HepG2 (cell line): ENCODE data around the gene SYNGR2. TPM values are rescaled to one million over a fixed set of nuclear protein-coding genes. Genes with fewer than 3 reads are reported as not detected.
A peak's percentile ranks its signal among the peaks of the same experiment; 100 is the strongest.

Experiments used
- CTCF ChIP-seq: sonication (generic); formaldehyde crosslinking; IDR thresholded peaks from 2 replicates; pipeline ENCODE4 v1.5.0; 2020; ENCODE audit warnings: mild to moderate bottlenecking, missing genetic modification reagents, moderate library complexity
- DR1 ChIP-seq: sonication (generic); formaldehyde crosslinking; IDR thresholded peaks from 2 replicates; pipeline ENCODE4 v1.8.0; 2021; ENCODE audit warnings: mild to moderate bottlenecking, missing genetic modification reagents, inconsistent platforms
- MAF1 ChIP-seq: sonication (generic); formaldehyde crosslinking; IDR thresholded peaks from 2 replicates; pipeline ENCODE4 v1.5.0; 2020; ENCODE audit warnings: missing genetic modification reagents, borderline replicate concordance
- MED1 ChIP-seq: sonication (generic); formaldehyde crosslinking; IDR thresholded peaks from 2 replicates; pipeline ENCODE4 v1.4.0; 2020; ENCODE audit warnings: missing genetic modification reagents
- MTERF4 ChIP-seq: sonication (generic); formaldehyde crosslinking; IDR thresholded peaks from 2 replicates; pipeline ENCODE4 v1.8.0; 2023; ENCODE audit warnings: mild to moderate bottlenecking, missing genetic modification reagents
- SAFB2 ChIP-seq: sonication (generic); formaldehyde crosslinking; IDR thresholded peaks from 2 replicates; pipeline ENCODE4 v1.5.1; 2020; ENCODE audit warnings: missing genetic modification reagents, low read depth, mild to moderate bottlenecking, borderline replicate concordance
- SP5 ChIP-seq: IDR thresholded peaks from 2 replicates; pipeline ENCODE4 v1.6.1; 2016; ENCODE audit warnings: low read depth, borderline replicate concordance
- TFDP1 ChIP-seq: IDR thresholded peaks from 2 replicates; pipeline ENCODE4 v1.6.1; 2016; ENCODE audit warnings: missing compliant biosample characterization, missing genetic modification reagents, borderline replicate concordance
- TGIF2 ChIP-seq: IDR thresholded peaks from 2 replicates; pipeline ENCODE4 v1.6.1; 2016; ENCODE audit warnings: control low read depth, missing compliant biosample characterization
- TMF1 ChIP-seq: sonication (generic); formaldehyde crosslinking; IDR thresholded peaks from 2 replicates; pipeline ENCODE4 v1.8.1; 2022; ENCODE audit warnings: low read depth, missing genetic modification reagents
- ZC3H13 ChIP-seq: sonication (generic); formaldehyde crosslinking; IDR thresholded peaks from 2 replicates; pipeline ENCODE4 v1.8.1; 2023; ENCODE audit warnings: mild to moderate bottlenecking, missing genetic modification reagents, moderate library complexity
- ZNF205 ChIP-seq: IDR thresholded peaks from 2 replicates; pipeline ENCODE4 v1.6.1; 2018; ENCODE audit warnings: missing biosample characterization, missing genetic modification reagents
- ZNF350 ChIP-seq: sonication (generic); formaldehyde crosslinking; IDR thresholded peaks from 2 replicates; pipeline ENCODE4 v1.4.0; 2020; ENCODE audit warnings: mild to moderate bottlenecking, low read depth, missing genetic modification reagents, borderline replicate concordance
- ZNF550 ChIP-seq: sonication (generic); formaldehyde crosslinking; IDR thresholded peaks from 2 replicates; pipeline ENCODE4 v1.4.0; 2020; ENCODE audit warnings: mild to moderate bottlenecking, missing genetic modification reagents, borderline replicate concordance
- ZNF564 ChIP-seq: sonication (generic); formaldehyde crosslinking; IDR thresholded peaks from 2 replicates; pipeline ENCODE4 v1.8.1; 2023; ENCODE audit warnings: mild to moderate bottlenecking, missing genetic modification reagents
- ZNF639 ChIP-seq: conservative IDR thresholded peaks from 2 replicates; pipeline ENCODE4 v1.6.1; 2018; ENCODE audit warnings: missing genetic modification reagents
- ZNF770 ChIP-seq: sonication (generic); formaldehyde crosslinking; IDR thresholded peaks from 2 replicates; pipeline ENCODE4 v1.5.0; 2020; ENCODE audit warnings: mild to moderate bottlenecking, missing genetic modification reagents
- polyA plus RNA-seq, 8 experiments: library from polyadenylated mRNA; depleted of rRNA in 3 of 8; stranded (reverse) in 7 of 8; unstranded in 1 of 8; fragments of >200 nt; fragmentation: Illumina TruSeq in 4 of 8; extraction: Trizol in 4 of 8; gene quantifications; 2 replicates each; pipeline versions ENCODE4 v1.2.1 to v1.2.3, GENCODE V29; 2011 to 2016; ENCODE audit warnings: low read depth in 4 of 8, missing spikeins in 1 of 8, mixed read lengths in 1 of 8; ENCODE audit not compliant: insufficient read depth in 1 of 8
- total RNA-seq, 5 experiments: library from RNA; depleted of rRNA; stranded (reverse); fragments of >200 nt; fragmentation: Illumina TruSeq; extraction: Trizol; gene quantifications; 2 replicates each; pipeline ENCODE4 v1.2.3, GENCODE V29; 2016; ENCODE audit warnings: low read depth in 1 of 5

Gene SYNGR2
- total and polyA plus RNA-seq, 2 of the 13 experiments (the other 11 are each of a cell fraction or from before 2014, with no cell fraction given), result 46.7 to 170 TPM

GRCh38 chr17:78144147-78144719, 24.1 kb upstream of the SYNGR2 start (continued):
- TF ChIP-seq CTCF (CRISPR knock-in tag) (peak; percentile 36; the same call in 1 of the 2 replicates), MED1 (peak; percentile 47; the same call in 1 of the 2 replicates), ZNF550 (CRISPR knock-in tag) (no peak), ZNF205 (CRISPR knock-in tag) (0 out of 2 replicates have a peak, but pooled peaks have one; percentile 22), TMF1 (CRISPR knock-in tag) (0 out of 2 replicates have a peak, but pooled peaks have one; percentile 11), SP5 (peak; percentile 10; the same call in 1 of the 2 replicates), ZNF770 (CRISPR knock-in tag) (peak; percentile 90), DR1 (CRISPR knock-in tag) (no peak), TGIF2 (0 out of 2 replicates have a peak, but pooled peaks have one; percentile 19), ZNF350 (CRISPR knock-in tag) (peak; percentile 41; the same call in 1 of the 2 replicates), ZNF564 (0 out of 2 replicates have a peak, but pooled peaks have one; percentile 23), ZNF639 (no peak), MTERF4 (CRISPR knock-in tag) (0 out of 2 replicates have a peak, but pooled peaks have one; percentile 28), TFDP1 (CRISPR knock-in tag) (peak; percentile 12; the same call in 1 of the 2 replicates), ZC3H13 (CRISPR knock-in tag) (peak; percentile 3; the same call in 1 of the 2 replicates), SAFB2 (peak; percentile 38; the same call in 1 of the 2 replicates), MAF1 (CRISPR knock-in tag) (no peak)
